HG03025 (cell line): Measurements from ENCODE around the gene MED27.

Experiments used
- ATAC-seq: cut with Tn5 transposase; IDR thresholded peaks from one replicate; pipeline ENCODE4 v1.9.1; 2021; ENCODE audit warnings: mild to moderate bottlenecking, moderate library complexity; ENCODE audit not compliant: unreplicated experiment, low FRiP score

Gene MED27

DNA sequence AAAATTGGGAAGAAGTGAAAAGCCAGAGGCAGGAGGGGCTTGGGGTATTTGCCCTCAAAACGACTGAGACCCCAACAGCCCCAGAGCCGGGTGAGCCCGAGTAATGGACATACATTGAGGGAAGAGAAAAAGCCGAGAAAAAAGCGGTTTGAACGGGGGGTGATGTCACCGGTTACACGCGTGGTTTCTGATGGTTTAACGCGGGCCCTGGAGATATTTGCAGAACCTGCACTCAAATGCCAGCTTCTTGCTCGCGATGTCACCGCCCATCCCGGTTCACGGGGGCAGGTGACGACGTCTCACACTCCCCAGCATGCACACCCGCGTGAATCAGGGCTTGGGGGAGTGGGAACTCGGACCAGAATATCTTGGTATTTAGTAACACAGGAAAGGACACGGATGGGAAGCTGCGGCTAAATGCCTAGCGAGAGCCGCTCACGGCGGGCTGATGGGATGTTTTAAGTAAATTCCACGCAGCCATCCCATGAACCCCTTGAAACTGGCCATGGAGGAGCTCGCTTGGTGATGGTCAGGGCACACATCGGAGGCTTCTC lies 237.8 kb downstream of the MED27 start:
- no peak for ATAC-seq

DNA sequence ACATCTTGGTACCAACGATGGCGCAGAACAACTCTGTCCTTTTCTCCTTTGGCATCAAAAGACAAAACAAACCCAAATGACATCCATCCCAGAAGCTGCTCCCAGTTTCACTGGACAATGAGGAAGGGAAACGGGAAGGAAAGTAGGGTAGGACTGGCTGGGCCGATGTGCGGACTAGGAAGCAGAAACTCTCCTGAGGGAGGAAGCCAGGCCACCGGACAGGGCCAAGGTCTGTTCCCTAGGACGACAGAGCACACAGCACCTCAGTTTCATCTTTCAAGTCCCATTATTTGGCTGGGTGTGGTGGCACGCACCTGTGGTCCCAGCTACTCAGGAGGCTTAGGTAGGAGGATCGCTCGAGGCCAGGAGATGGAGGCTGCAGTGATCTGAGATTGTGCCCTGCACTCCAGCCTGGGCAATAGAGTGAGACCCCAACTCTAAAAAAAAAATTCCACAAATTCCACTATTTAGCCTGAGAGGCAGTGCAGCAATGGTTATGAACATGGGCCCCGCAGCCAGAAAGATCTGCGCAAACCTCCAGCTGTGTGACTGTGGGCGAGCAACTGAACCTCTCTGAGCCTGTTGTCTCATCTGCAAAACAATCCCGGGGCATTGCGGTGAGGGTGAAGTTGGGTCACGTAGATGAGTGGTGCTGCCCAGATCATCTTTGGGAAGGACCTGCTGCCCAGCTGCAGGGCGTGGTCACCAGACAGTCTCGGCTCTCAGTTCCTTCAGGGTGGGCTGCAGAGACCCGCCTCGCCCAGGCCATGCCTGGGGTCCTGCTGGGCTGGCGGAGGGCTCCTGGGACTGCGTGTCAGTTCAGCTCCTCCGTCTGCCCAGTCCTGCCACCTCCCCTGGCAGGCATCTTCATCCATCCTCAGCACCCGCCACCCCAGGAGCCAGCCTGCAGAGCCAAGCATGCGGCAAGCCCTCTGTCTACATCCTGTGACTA lies 238.6 kb downstream of the MED27 start:
- no peak for ATAC-seq

DNA sequence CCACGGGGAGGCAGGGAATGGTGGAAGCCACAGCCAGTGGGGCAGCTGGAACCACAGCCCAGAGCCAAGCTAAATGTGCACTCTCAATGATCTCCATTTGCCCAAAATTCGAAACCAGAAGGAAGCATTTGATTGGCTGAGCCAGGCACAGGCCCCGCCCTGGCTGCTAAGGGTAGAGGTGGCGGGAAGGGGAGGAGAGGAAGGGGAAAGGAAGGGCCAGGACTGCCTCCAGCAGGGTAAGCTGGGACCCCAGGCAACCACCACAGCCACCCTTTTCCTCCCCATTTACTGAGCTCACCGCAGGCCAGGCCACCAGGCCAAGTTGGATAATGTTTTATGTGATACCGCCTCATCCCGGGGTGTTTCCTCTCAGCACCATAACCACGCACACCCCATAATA lies 239.4 kb downstream of the MED27 start:
- ATAC-seq = no peak

DNA sequence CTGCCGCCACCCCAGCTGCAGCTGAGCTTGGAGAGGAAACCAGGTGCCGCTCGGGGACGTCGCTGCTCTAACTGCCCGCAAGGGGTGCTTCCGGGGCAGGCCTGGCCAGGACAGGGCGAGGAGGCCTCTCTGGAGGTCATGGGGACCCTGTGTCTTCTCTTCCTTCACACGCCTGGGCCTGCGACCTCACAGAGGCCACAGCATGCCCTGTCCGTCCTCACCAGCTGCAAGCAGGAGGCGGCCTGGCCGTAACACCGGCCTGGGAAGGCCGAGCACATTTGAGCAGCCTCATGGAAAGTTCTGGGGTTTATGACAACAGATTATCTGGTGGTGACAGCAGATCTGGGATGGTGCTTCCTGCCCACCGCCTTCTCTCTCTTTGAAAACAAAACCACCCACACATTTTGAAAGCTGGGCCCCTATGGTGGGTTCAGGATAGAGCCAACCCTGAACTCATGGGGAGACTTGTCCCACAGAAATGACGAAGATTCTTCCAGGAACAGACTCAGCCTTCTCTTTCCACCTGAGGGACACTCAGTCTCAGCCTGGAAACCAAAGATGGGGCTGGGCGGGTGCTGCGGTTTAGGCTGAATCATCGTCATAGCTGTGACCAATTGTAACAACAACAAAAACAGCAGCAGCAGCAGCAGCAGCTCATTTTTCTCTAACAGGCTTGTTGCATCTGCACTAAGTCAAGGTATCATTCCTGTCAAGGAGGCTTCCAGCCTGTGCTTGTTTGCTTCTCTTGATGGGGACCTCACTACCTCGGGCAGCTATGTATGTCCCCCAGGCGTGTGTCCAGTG lies 240.2 kb downstream of the MED27 start:
- no peak for ATAC-seq

DNA sequence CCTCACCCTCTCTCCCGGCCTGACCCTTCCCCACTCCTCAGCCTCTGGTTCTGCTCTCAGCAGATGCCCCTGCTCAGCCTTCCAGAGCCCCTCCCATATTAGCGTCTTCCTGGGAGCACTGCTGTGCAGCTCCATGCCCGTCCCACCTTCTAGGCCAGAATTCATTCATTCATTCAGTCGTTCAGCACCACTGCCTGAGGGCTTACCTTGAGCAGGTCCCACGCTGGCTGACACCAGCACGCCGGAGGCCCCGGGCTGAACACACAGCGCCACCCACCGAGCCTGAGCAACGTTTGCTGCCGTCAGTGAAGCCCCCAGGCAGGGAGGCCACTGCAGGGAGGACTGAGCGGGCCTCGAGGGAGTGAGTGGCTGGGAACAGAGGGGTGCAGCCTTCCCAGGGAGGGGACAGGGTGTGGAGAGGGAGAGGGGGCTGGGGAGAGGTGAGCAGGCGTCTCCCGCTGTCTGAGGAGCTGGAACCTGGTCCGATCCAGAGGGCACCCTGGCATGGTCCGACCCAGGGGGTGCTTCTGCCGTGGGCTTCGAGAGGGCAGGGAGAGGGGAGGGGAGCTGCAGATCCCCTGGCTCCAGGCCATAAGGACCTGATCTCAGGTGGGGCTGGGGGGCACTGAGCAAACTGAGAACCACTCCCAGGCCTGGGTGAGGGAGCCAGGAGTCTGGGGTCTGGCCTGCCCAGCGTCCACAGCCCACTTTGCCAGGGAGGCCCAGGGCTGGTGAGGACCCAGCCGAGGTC lies 241.0 kb downstream of the MED27 start:
- ATAC-seq = no peak

DNA sequence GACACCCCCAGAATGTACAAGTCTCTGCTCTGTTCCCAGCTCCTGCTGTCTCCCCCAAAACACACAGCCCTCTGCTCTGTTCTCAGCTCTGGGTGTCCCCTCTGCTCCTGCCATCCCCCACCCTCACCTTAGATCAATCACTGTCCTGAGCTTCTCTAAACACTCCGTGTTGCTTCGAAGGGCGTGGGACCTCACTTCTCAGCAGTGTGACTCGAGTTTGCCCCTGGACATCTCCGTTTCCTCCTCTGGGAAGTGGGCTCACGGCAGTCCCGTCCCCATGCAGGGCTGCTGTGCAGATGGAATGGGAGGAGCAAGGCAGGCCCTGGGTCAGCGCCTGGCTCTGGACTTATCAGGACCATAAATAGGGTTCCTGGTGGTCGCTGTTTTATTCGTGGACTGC lies 241.8 kb downstream of the MED27 start:
- ATAC-seq = no peak

DNA sequence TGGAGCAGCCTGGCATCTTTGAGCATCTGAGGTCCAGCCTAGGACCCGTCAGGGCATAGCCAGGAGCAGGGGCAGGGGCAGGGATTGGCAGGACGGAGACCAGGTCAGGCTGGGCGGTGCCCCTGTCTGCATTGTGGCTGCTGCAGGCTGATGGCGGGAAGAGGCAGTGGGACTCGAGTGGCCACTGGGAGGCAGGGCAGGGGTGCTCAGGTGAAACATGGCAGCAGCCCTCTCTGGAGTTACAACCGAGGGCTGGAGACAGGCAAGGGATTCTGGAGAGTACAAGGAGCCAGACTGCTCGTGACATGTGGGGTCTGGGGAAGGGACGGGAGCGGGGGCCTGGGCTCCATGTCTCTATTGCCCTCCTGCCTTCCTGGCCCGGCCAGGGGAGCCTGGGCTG lies 242.4 kb downstream of the MED27 start:
- no peak for ATAC-seq

DNA sequence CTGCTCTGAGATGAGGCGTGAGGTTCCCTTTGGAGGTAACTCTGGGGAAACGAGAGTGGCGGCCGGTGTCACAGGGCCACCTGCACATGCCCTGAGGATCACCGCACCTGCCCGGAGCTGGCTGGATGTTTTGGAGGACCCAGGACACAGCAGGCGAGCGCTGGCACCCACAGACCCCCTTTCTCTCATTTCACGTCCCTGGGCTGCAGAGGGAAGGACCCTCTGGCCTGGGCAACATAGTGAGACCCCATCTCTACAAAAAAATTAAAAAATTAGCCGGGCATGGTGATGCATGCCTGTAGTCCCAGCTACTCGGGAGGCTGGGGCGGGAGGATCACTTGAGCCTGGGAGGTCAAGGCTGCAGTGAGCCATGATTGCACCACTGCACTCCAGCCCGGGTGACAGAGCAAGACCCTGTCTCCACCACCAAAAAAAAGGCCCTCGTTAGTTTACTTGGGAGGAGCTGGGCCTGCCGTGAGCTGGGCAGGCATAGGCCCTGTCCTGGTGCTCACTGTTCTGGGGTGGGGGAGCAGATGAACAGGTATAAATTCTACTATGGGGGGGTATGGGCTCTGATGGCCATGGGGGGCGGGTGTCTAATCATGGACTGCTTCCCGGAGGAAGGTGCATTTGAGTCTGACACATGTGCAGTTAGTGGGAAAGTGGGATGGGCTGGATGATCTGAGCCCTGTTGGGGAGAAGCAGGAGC lies 242.9 kb downstream of the MED27 start:
- no peak for ATAC-seq

DNA sequence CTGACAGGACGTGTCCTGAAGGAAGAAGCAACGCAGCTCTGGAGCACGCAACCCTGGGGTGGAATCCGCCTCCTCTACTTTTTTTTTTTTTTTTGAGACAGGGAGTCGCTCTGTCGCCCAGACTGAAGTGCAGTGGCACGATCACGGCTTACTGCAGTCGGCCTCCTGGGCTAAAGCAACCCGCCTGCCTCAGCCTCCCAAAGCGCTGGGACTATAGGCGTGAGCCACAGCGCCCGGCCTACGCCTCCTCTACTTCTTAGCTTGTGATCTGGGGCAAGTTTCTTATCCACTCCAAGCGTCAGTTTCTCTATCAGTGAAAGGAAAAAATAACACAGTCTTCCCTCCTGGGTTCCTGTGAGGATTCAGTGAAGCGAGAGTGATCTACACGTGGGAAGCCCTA lies 243.6 kb downstream of the MED27 start:
- no peak for ATAC-seq

DNA sequence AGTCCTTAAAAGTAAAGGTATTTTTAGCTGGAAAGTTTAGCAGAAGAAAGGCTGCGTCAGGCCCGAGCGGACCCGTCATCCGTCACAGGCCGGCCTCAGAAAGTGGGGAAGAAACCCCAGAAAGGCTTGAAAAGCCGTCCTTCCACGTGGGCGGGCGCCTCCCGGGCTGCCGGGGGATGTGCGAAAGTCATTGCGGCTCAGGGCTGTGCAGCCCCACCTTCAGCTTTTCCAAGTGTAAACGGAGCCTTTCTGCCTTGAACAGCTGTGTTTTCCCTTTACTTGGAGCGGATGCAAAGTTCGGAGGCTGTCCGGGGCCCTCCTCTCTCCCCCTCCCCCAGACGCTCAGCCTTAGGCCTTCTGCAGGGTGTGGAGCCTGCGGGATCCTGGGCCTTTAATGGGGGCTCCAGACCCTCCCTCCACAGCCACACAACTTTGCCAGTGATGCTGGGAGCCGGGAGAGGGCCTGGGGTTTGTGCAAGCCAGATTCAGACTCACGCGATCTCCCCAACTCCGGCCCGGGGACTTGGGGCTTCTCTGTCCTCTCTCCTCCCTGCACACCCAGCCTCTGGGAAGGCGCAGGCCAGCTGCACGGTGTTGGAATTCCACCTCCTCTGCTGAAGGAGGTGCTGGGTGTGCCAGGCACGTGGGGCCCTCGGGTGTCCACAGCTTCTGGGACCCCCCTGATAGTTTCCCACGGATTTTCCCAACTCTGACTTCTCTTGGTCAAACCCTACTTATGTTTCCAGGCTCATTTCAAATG lies 244.3 kb downstream of the MED27 start:
- no peak for ATAC-seq

DNA sequence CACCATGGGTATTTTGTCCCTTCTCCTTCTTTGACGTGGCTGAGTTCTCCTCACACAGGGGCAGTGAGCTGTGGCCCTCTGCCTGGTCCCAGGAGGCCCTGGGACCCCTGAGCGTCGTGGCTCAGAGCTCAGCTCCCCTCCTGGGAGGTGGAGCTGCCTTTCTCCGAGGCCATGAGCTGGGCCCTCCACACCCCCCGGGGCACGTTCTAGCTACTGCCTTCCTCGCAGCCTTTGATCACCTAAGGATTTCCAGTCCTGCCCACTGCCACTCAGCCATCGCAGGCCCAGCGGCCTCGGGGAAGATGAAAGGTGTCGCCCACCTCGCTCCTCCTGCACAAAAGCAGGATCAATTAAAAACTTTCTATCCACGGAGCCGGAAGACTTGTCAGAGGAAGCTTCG lies 244.9 kb downstream of the MED27 start:
- ATAC-seq = no peak

DNA sequence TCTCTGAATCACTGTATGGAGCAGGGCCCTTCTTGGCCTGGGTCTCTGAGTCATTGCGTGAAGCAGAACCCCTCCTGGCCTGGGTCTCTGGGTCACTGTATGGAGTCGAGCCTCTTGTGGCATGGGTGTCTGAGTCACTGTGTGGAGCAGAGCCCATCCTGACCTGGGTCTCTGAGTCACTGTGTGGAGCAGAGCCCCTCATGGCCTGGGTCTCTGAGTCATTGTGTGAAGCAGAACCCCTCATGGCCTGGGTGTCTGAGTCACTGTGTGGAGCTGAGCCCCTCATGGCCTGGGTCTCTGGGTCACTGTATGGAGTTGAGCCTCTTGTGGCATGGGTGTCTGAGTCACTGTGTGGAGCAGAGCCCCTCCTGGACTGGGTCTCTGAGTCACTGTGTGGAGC lies 245.8 kb downstream of the MED27 start:
- ATAC-seq = no peak

DNA sequence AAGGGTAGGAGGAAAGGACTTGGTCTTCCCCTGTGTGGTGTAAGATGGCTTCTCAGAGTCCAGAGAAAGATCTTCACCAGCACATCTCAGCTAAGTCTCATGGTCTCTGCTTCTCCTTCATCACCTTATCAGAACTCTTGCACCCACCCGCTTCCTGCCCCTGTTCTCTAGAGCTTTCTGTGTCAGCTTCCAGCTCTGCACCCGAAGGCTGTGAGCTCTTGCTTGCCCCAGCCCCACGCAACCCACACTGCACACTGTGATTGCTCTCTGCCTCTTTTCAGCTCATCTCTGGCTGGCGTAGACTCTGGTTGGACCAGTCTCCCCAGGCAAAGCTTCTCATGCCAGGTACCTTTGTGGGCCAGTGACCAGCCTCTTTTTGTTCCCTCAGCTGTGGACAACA lies 246.6 kb downstream of the MED27 start:
- no peak for ATAC-seq

DNA sequence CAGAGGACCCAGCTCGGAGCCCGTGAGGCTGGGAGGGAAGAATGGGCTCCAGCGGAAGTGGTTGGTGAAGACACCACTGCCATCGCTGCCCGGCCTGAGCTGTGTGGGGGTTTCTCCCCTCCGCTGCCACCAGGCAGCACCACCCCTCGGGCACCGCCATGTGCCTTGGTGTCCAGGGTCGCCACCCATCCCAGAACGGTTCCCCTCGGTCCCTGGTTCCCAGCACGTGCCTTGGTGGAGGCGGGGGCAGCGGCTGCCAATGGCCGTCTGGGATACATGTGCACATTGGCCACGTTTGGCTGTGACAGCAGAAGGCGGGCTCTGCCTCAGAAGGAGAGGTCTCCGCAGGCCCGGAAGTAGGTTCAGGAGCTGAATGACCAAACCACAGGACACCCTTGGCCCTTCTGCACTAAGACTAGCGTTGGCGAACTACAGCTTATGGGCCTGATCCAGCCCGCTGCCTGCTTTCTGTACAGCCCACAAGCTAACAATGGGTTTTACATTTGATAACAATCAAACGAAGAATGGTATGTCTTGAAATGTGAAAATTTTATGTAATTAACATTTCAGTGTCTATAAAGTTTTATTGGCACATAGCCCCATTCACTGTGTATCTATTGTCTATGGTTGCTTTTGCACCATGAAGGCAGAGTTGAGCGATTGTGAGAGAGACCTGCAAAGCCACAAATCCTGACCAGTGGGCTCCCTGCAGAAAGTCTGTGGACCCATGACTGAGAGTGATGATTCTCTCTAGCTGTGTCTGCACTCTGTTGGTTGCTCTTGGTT lies 248.1 kb downstream of the MED27 start:
- no peak for ATAC-seq

DNA sequence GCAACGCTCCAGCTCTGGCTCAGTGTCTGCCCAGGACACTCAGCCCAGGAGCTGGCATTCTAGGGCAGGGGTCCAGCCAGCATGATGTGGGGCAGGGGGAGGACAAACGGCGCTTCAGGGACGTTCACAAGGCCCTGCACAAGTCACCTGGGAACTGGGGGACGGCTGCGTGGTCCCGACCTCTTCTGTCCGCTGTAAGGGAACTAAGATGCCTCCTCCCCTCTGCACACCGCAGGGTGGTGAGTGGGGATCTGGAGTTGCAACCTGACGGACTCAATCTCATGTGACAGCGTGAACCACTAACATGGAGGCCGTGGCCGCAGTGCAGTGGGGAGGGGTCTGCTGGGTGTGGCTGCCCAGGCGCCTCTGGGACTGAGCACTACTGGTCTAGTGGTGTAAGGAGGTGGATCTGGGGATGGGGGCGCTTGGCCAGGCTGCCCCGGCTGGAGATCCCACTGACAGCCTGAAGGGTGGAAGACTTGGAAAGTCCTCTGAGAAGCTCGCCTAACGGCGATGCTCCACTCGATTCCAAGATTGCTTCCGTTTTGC lies 251.8 kb downstream of the MED27 start:
- no peak for ATAC-seq

DNA sequence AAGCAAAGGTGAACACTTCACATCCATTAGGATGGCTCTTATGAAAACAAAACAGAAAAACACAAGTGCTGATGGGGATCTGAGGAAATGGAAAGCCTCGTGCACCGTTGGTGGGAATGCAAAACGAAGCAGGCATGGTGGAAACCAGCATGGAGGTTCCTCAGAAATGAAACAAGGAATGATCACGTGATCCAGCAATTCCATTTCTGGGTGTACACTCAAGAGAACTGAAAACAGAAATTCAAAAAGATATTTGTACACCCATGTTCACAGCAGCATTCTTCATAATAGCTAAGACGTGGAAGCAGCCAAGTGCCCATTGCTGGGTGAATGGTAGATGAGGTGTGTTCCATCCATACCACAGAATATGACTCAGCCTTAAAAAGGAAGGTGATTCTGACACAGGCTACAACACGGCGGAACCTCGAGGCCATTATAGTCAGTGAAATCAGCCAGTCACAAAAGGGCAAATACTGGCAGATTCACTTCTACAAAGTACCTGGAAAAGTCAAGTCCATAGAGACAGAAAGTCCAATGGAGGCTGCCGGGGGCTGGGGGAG lies 252.6 kb downstream of the MED27 start:
- no peak for ATAC-seq

DNA sequence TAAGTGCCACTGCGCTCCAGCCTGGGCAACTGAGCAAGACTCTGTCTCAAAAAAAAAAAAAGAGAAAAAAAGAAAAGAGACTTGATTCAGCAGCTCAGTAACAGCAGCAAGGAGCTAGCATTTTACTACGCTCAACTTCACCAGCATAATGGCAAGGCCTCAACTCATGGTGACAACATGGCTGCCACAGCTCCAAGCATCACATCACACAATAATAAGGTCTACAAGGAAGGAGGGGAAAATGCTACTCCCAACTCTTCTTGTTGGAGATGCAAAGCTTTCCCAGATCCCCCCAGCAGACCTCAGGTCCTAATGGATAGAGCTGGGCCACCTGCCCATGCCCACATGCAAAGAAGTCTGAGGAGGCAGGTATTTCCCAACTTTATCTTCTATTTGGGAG lies 253.6 kb downstream of the MED27 start:
- no peak for ATAC-seq

DNA sequence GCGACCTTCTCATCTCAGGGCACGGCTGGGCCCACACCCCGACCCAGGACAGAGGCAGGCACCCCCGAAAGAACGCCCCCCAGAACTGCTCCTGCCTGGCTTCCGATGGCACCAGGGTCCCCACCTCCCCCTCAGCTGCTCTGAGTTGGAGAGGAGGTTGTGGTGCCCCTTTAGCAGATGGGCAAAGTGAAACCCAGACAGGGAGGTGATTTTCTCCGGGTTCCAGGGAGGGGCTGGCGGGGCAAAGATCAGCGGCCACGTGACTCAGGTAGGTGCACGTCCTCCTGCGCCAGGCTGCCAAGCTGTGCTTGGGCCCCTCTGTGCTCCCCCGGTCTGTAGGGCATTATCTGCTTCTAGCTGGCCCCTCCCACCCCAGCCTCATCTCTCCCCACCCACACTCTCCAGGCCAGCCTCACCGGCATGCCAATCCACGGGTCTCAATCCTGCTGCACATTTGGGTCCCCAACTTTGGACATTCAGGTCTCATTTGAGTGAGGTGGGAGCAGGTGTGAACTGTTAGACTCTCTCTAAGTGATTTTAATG lies 254.6 kb downstream of the MED27 start:
- no peak for ATAC-seq
